NT2/D1 (cell line): ENCODE results near the gene CNOT4.
"Not testable (repeated sequence)": the region's sequence is repeated elsewhere in the genome, so short reads cannot be mapped to it uniquely, and the experiment has no call there.

ENCODE experiments used
- DNase-seq: peaks from one replicate; pipeline ENCODE4 v3.0.0-alpha.2; 2011; ENCODE audit warnings: low read depth, low spot score
- H3K27me3 ChIP-seq: 2 replicates; pipeline ENCODE4 v1.6.0; 2011; ENCODE audit warnings: mild to moderate bottlenecking; ENCODE audit not compliant: insufficient read length, insufficient read depth
- H3K36me3 ChIP-seq: 2 replicates; pipeline ENCODE4 v1.6.1; 2011; ENCODE audit warnings: mild to moderate bottlenecking, low read length, mixed read lengths; ENCODE audit not compliant: insufficient read depth, insufficient read length
- H3K4me1 ChIP-seq: 2 replicates; pipeline ENCODE4 v1.5.1; 2011; ENCODE audit not compliant: insufficient read depth, insufficient read length
- H3K4me3 ChIP-seq: 2 replicates; pipeline ENCODE4 v1.5.1; 2011; ENCODE audit warnings: low read depth; ENCODE audit not compliant: insufficient read length
- H3K9ac ChIP-seq: 2 replicates; pipeline ENCODE4 v1.6.0; 2011; ENCODE audit warnings: low read depth; ENCODE audit not compliant: insufficient read length
- H3K9me3 ChIP-seq: 2 replicates; pipeline ENCODE4 v1.5.1; 2011; ENCODE audit warnings: mild to moderate bottlenecking, low read length; ENCODE audit not compliant: insufficient read depth
- SUZ12 ChIP-seq: IDR thresholded peaks from 2 replicates; pipeline ENCODE4 v1.6.1; 2011; ENCODE audit not compliant: insufficient read length, insufficient read depth; ENCODE audit errors: extremely low read depth
- YY1 ChIP-seq: IDR thresholded peaks from 2 replicates; pipeline ENCODE4 v1.6.1; 2011; ENCODE audit not compliant: insufficient read length, insufficient read depth
- ZNF274 ChIP-seq: IDR thresholded peaks from 2 replicates; pipeline ENCODE4 v1.6.1; 2011; ENCODE audit warnings: mild to moderate bottlenecking, low read depth, low read length

The CNOT4 gene

DNA sequence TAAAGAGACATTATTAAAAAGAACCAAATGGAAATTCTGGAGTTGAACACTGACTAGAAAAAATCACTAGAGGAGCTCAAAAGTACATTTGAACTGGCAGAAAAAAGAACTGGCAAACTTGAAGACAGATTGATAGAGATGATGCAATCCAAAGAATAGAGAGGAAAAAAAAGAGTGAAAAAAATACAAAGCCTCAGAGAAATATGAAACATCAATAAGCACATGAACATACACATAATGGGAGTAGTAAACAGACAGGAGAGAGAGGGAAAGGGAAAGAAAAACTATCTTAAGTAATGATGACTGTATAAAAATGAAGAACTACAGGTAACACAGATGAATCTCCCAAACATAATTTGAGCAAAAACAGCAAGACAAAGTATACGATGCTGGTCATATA lies 61.1 kb downstream of the CNOT4 start:
- no peak for DNase-seq

DNA sequence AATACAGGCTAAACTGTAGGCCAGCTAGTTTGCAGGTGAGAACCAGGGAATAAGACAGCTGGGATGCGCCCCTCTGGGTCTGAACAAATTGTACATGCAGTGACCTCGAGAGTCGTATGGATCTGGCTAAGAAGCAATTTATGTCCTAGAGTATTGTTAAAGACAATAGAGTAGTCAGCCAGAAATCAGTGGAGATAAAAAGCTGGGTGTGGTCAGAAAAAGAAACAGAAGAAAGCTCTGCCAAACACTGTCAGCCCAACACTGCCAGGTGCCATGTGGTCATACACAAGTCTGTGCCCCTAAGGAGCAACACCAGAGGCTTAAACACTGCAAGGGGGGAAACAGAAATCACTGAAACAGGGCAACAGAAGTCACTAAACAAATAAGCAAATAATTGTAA lies 62.2 kb downstream of the CNOT4 start:
- Histone ChIP-seq H3K4me1 (no peaks in the 10 kb centered on the region), H3K4me3 (no peak overlapping the region)
- TF ChIP-seq SUZ12 = no peak
- no peak for TF ChIP-seq ZNF274
- no peak for TF ChIP-seq YY1

More for the DNA sequence above, 61.1 kb downstream of the CNOT4 start:
- no peaks in the 10 kb centered on the region for H3K27me3 ChIP-seq
- no peaks in the 10 kb centered on the region for H3K36me3 ChIP-seq
- H3K4me1 ChIP-seq = no peaks in the 10 kb centered on the region
- H3K9me3 ChIP-seq = no peaks in the 10 kb centered on the region
- no peak overlapping the region for H3K9ac ChIP-seq
- H3K4me3 ChIP-seq = no peak overlapping the region
- TF ChIP-seq SUZ12 (no peak), YY1 (no peak), ZNF274 (no peak)

DNA sequence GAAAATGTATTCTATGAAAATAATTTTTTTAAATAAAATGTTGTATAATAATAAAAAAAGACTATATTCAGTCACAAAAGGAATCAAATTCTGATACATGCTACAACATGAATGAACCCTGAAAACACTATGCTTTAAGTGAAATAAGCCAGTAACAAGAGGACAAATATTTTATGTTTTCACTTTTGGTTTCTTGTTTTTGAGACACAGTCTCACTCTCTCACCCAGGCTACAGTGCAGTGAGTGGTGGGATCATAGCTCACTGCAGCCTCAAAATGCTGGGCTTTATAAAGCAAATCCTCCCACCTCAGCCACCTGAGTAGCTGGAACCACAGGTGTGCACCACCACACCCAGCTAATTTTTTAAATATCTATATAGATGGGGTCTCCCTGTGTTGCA lies 64.2 kb downstream of the CNOT4 start:
- no peak overlapping the region for H3K4me3 ChIP-seq
- H3K4me1 ChIP-seq = no peaks in the 10 kb centered on the region
- no peak for DNase-seq
- no peaks in the 10 kb centered on the region for H3K9me3 ChIP-seq
- no peak overlapping the region for H3K9ac ChIP-seq
- TF ChIP-seq YY1 = no peak
- no peak for TF ChIP-seq SUZ12
- no peak for TF ChIP-seq ZNF274
- H3K27me3 ChIP-seq = no peaks in the 10 kb centered on the region
- no peaks in the 10 kb centered on the region for H3K36me3 ChIP-seq

More for the DNA sequence above, 62.2 kb downstream of the CNOT4 start:
- Histone ChIP-seq H3K36me3 (no peaks in the 10 kb centered on the region), H3K9me3 (no peaks in the 10 kb centered on the region), H3K9ac (no peak overlapping the region), H3K27me3 (no peaks in the 10 kb centered on the region)
- no peak for DNase-seq

DNA sequence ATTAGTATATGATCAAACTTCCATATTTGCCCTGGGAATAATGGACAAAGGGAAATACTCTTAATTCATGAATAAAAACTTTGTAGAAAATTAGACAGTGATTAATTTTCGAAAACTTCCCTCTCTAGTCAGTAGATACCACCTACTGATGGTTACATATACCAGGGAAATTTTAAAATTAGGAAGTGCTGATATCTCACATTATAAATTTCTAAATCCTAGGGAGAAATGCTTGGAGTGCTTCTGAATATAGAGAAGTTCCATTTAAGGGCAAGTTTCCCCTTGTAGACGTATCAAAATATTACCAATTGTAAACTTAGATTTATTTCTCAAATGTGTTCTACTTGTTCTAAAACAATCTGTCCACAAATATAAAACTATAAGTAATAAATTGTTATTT lies 64.6 kb downstream of the CNOT4 start:
- not testable (repeated sequence) for H3K9me3 ChIP-seq, H3K36me3 ChIP-seq, H3K9ac ChIP-seq, H3K4me1 ChIP-seq, DNase-seq, H3K27me3 ChIP-seq, H3K4me3 ChIP-seq

DNA sequence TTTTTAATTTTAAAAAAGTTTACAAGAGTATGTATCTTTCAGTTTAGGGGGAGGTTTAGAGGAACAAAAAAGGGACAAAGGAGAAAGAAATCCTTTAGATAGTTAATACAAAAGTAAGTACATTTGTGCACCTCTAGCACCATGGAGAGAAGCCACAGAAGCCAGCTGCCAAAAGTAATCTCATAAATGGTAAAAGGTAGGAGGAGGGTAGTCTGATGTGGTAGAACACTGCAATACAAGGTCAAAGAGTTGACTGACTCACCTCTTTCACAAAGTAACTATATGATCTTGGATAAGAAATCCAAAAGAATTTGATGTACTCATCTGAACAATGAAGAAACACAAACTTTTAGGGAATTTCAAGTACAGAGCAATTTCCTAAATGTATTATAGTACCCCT lies 68.1 kb downstream of the CNOT4 start:
- no peaks in the 10 kb centered on the region for H3K4me1 ChIP-seq
- no peak for DNase-seq
- H3K27me3 ChIP-seq = no peaks in the 10 kb centered on the region
- no peak for TF ChIP-seq SUZ12
- no peak for TF ChIP-seq ZNF274
- TF ChIP-seq YY1 = no peak
- H3K4me3 ChIP-seq = no peak overlapping the region
- H3K36me3 ChIP-seq = peaks cover 3% of the 10 kb centered on the region
- no peak overlapping the region for H3K9ac ChIP-seq
- no peaks in the 10 kb centered on the region for H3K9me3 ChIP-seq

DNA sequence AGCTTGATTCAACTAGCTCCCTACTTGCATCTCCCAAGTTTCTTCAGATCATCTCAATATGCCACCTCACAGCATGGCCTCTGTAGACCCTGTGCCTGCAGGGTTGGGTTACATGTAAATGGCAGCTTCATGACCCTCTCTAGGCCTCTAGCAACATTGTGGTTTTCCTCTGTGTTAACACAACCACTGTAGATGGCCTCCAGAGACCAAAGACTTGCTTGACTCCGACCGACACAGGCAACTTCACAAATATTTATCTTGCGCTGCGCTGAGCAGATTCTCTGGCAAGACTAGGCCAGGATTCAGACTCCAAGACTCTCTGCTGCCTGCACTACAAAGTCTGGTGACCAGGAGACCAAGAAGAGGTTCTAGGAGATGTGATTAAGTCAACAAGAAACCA lies 75.9 kb downstream of the CNOT4 start:
- Histone ChIP-seq H3K9me3 (no peaks in the 10 kb centered on the region), H3K4me3 (no peak overlapping the region), H3K4me1 (no peaks in the 10 kb centered on the region), H3K27me3 (no peaks in the 10 kb centered on the region), H3K36me3 (peaks cover 8% of the 10 kb centered on the region), H3K9ac (no peak overlapping the region)
- TF ChIP-seq ZNF274 (no peak), YY1 (no peak)
- no peak for DNase-seq

DNA sequence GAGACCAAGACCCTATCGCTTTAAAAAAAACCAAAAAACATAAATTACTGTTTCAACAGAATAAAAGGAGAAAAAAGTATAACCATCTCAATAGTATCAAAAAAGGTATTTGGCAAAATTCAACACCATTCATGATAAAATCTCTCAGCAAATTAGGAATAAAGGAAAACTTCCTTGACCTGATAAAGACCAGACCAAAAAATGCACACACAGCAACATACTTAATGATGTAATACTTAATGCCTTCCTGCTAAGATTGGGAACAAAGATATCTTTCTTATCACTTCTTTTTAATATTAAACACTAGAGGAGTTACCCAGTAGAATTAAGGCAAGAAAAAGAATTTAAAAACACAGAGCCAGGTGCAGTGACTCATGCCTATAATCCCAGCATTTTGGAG lies 79.3 kb downstream of the CNOT4 start:
- Histone ChIP-seq H3K27me3 (no peaks in the 10 kb centered on the region), H3K36me3 (peaks cover 6% of the 10 kb centered on the region), H3K9me3 (no peaks in the 10 kb centered on the region), H3K9ac (no peak overlapping the region), H3K4me1 (no peaks in the 10 kb centered on the region), H3K4me3 (no peak overlapping the region)
- TF ChIP-seq YY1 (no peak), ZNF274 (no peak), SUZ12 (no peak)
- DNase-seq = no peak

DNA sequence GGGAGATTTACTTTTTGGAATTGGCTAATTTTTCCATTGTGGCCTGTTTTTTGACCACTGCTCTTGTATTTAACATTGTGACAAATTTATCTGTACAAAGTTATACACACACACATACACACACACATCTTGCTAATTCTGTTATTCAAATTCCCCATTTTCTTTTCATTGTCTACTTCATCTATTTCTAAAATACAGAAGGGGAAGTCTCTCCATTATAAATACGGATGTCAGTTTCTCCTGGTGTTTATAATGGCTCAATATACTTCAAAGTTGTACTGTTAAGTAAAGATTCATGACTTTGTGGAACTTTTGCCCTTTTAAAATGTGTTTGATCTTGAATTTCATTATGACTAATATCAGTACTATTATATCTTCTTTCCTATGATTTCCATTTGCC lies 81.0 kb downstream of the CNOT4 start:
- DNase-seq = no peak
- Histone ChIP-seq H3K9ac (no peak overlapping the region), H3K36me3 (no peaks in the 10 kb centered on the region), H3K27me3 (no peaks in the 10 kb centered on the region), H3K4me3 (no peak overlapping the region), H3K4me1 (no peaks in the 10 kb centered on the region), H3K9me3 (no peaks in the 10 kb centered on the region)
- TF ChIP-seq ZNF274 (no peak), YY1 (no peak)

DNA sequence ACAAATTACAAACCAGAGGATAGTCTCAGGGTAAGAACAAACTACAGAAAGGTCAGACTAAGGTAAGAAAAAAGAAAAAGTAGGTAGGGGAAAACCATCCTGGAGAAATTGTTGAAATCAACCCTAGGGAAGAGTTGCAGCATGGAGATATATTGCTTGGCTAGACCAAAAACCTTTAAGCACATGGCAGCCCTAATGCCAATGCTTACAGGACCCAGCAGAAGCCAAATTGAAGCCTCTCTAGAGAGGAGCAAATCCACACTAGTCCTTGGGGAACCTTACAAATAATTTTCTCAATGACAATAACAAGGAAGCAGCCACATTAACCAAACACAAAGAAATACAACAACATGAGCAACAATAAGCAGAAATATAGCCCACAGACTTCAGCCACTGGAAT lies 81.9 kb downstream of the CNOT4 start:
- no peak overlapping the region for H3K4me3 ChIP-seq
- H3K9ac ChIP-seq = no peak overlapping the region
- no peaks in the 10 kb centered on the region for H3K4me1 ChIP-seq
- no peak for DNase-seq
- no peaks in the 10 kb centered on the region for H3K9me3 ChIP-seq
- H3K36me3 ChIP-seq = no peaks in the 10 kb centered on the region
- H3K27me3 ChIP-seq = no peaks in the 10 kb centered on the region
- TF ChIP-seq ZNF274 (no peak), SUZ12 (no peak), YY1 (no peak)
